Measurements from ENCODE around the gene REC114.

The REC114 gene

DNA sequence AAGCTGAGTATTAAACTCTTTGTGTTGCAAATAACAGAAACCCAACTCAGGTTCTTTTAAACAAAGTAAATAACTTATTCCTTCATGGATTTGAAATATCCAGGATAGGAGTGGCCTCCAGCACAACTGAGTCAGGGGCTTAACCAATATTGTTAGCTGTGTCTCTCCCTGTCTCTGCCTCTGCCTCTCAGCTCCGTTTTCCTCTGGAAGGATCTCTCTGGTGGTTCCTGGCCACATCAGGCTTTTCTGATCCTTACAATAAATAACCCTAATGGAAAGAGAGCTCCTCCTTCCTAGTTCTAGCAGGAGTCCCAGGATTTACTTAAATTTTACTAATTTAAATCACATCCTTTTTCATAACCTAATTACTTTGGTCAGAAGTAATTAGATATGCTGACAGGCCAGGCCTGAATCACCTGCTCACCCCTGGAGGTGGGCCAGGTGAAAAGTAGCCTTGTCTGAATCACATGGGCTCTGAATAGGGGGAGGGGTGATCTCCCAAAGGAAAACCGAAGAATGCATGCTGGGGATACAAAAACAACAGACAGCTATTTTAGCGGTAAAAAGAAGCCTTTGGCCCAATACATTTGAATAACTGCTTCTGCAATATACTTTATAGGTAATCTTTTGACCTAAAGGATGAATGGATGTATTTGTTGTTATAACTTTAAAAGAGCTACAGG lies 75.4 kb downstream of the REC114 start:
- Histone ChIP-seq H3K27me3 (peaks cover 20% of the 10 kb centered on the region), H3K27ac (no peak overlapping the region), H3K4me3 (ENCODE audit: low read depth in 1 of 2, low read length in 1 of 2) (no peak overlapping the region), H3K9me3 (no peaks in the 10 kb centered on the region), H3K36me3 (no peaks in the 10 kb centered on the region), H3K4me1 (ENCODE audit: control insufficient read depth in 1 of 2, insufficient read depth in 1 of 2, low read depth in 1 of 2, low read length in 1 of 2) (no peaks in the 10 kb centered on the region)
- TF ChIP-seq, protein P1, sequence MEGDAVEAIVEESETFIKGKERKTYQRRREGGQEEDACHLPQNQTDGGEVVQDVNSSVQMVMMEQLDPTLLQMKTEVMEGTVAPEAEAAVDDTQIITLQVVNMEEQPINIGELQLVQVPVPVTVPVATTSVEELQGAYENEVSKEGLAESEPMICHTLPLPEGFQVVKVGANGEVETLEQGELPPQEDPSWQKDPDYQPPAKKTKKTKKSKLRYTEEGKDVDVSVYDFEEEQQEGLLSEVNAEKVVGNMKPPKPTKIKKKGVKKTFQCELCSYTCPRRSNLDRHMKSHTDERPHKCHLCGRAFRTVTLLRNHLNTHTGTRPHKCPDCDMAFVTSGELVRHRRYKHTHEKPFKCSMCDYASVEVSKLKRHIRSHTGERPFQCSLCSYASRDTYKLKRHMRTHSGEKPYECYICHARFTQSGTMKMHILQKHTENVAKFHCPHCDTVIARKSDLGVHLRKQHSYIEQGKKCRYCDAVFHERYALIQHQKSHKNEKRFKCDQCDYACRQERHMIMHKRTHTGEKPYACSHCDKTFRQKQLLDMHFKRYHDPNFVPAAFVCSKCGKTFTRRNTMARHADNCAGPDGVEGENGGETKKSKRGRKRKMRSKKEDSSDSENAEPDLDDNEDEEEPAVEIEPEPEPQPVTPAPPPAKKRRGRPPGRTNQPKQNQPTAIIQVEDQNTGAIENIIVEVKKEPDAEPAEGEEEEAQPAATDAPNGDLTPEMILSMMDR (IDR thresholded peaks at IDR 0.05), result no peak

DNA sequence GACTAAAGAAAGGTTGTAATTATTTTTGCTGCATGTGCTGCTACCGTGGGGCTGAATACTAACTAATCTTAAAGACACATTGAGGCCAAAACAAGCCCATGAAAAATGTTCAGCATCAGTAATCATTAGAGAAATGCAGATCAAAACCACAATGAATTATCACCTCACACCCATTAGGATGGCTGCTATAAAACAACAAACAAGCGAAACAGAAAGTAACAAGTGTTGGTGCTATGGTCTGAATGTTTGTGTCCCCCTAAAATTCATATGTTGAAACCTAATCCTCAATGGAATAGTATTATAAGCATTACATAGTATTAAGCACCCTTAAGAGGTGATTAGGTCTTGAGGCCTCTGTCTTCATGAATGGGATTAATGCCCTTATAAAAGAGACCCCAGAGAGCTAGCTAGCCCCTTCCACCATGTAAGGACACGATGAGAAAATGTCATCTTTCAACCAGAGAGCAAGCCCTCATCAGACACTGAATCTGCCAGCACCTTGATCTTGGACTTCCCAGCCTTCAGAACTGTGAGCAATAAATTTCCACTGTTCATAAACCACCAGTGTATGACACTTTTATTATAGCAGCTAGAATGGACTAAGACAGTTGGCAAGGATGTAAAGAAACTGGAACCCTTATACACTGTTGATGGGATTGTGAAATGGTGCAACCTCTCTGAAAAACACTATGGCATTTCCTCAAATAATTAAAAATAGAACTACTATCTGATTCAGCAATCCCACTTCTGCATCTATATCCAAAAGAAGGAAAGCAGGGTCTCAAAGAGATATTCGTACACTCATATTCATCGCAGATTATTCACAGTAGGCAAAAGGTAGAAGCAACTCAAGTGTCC lies 76.1 kb downstream of the REC114 start:
- H3K4me1 ChIP-seq (ENCODE audit: control insufficient read depth in 1 of 2, insufficient read depth in 1 of 2, low read depth in 1 of 2, low read length in 1 of 2), result no peaks in the 10 kb centered on the region
- H3K36me3 ChIP-seq, result no peaks in the 10 kb centered on the region
- no peak overlapping the region for H3K4me3 ChIP-seq (ENCODE audit: low read depth in 1 of 2, low read length in 1 of 2)
- H3K27me3 ChIP-seq, result peaks cover 20% of the 10 kb centered on the region
- no peaks in the 10 kb centered on the region for H3K9me3 ChIP-seq
- no peak overlapping the region for H3K27ac ChIP-seq
- TF ChIP-seq, protein P1 (IDR thresholded peaks at IDR 0.05), result no peak

DNA sequence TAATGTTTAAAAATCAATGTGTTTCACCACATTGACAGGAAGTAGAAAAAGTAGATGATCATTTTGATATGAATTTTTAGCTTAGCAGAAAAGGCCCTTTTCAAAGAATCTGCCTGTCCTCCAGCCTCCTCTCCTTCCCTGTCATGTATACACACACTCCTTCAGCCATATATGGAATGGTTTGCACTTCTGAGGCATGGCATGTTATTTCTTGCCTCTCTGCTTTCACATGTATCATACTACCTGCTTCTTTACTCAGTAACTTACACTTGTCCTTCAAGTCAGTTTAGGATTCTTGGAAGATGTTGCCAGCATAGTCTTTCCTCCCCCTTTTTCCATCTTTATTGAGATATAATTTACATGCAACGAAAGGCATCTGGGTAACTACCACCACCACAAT lies 79.0 kb downstream of the REC114 start:
- no peaks in the 10 kb centered on the region for H3K9me3 ChIP-seq
- no peaks in the 10 kb centered on the region for H3K36me3 ChIP-seq
- H3K4me1 ChIP-seq (ENCODE audit: control insufficient read depth in 1 of 2, insufficient read depth in 1 of 2, low read depth in 1 of 2, low read length in 1 of 2), result no peaks in the 10 kb centered on the region

DNA sequence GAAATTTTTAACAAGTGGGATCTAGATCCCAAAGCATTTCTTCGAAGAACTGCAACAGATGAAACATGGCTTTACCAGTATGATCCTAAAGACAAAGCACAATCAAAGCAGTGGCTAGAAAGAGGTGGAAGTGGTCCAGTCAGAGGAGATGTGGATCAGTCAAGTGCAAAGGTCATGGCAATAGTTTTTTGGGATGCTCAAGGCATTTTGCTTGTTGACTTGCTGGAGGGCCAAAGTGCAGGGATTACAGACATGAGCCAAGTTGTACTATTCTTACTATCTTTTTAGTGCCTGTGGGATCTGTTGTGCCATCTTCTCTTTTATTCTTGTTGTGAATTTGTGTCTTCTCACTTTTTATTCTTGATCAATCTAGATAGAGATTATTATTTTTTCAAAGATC lies 82.0 kb downstream of the REC114 start:
- no peaks in the 10 kb centered on the region for H3K36me3 ChIP-seq
- no peak overlapping the region for H3K27ac ChIP-seq
- H3K9me3 ChIP-seq, result no peaks in the 10 kb centered on the region
- H3K4me3 ChIP-seq (ENCODE audit: low read depth in 1 of 2, low read length in 1 of 2), result no peak overlapping the region
- H3K27me3 ChIP-seq, result peaks cover 67% of the 10 kb centered on the region
- TF ChIP-seq, protein P1 (IDR thresholded peaks at IDR 0.05), result no peak
- H3K4me1 ChIP-seq (ENCODE audit: control insufficient read depth in 1 of 2, insufficient read depth in 1 of 2, low read depth in 1 of 2, low read length in 1 of 2), result no peaks in the 10 kb centered on the region

More for the DNA sequence above, 79.0 kb downstream of the REC114 start:
- no peak overlapping the region for H3K4me3 ChIP-seq (ENCODE audit: low read depth in 1 of 2, low read length in 1 of 2)
- TF ChIP-seq, protein P1 (IDR thresholded peaks at IDR 0.05), result no peak
- H3K27ac ChIP-seq, result no peak overlapping the region
- peaks cover 47% of the 10 kb centered on the region for H3K27me3 ChIP-seq

- TF ChIP-seq, protein P1 (IDR thresholded peaks at IDR 0.05), result no peak
- Histone ChIP-seq H3K9me3 (no peaks in the 10 kb centered on the region), H3K27ac (no peak overlapping the region), H3K36me3 (no peaks in the 10 kb centered on the region), H3K4me1 (ENCODE audit: control insufficient read depth in 1 of 2, insufficient read depth in 1 of 2, low read depth in 1 of 2, low read length in 1 of 2) (no peaks in the 10 kb centered on the region), H3K27me3 (peaks cover 49% of the 10 kb centered on the region), H3K4me3 (ENCODE audit: low read depth in 1 of 2, low read length in 1 of 2) (no peak overlapping the region)
These were observed 84.6 kb downstream of the REC114 start for GRCh38 chr15:73527598-73527997.

All from neutrophil (primary cell).